ENCODE measurements around the gene MRPL22.

The MRPL22 gene

DNA sequence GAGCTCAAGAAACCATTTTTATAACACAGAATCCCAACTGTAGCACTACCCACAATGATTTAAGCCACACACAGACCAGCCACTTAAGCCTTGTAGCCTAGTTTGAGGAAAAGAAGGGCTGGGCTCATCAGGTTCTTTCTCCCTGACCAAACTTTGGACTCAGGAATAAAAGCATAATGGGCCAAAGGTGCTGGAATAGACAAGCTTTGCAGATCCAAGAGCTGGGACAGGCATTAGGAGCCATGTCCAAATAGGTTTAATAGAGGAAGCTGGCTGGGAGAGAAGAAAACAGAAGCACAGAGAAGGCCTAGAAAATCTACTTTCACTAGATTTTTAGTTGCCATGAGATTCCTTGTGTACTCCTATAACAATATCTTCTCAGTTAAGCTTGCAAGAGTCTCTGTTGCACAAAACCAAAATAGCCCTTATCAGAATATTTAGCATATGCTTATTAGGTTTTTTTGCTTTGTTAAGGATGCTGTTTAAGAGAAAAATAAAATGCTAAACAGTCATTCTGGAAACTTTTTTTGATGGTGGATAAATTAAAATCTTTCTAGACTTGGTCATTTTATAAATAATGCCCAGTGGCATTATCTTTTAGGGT, 44.2 kb upstream of the MRPL22 start:
- no peak overlapping the region for H3K4me2 ChIP-seq (ENCODE audit: low read length)
- no peak overlapping the region for H3K9ac ChIP-seq (ENCODE audit: low read length)
- no peaks in the 10 kb centered on the region for H3K27me3 ChIP-seq (ENCODE audit: low read depth, low read length)
- H3K79me2 ChIP-seq (ENCODE audit: low read length): no peaks in the 10 kb centered on the region
- no peak overlapping the region for H2AFZ ChIP-seq (ENCODE audit: low read depth, low read length)
- H3K4me1 ChIP-seq (ENCODE audit: low read length): no peaks in the 10 kb centered on the region
- no peak overlapping the region for H3K27ac ChIP-seq (ENCODE audit: low read length)
- H4K20me1 ChIP-seq (ENCODE audit: insufficient read depth, low read length): no peaks in the 10 kb centered on the region
- H3K9me3 ChIP-seq (ENCODE audit: insufficient read depth, low read length): no peaks in the 10 kb centered on the region
- no peak overlapping the region for H3K4me3 ChIP-seq (ENCODE audit: low read length)
- no peak for TF ChIP-seq EZH2phosphoT487 (IDR thresholded peaks at IDR 0.05; ENCODE audit: low read depth)
- TF ChIP-seq CTCF (IDR thresholded peaks at IDR 0.05; ENCODE audit: low read depth, low read length): no peak
- H3K36me3 ChIP-seq (replicated peaks; ENCODE audit: low read depth, low read length): peaks cover 46% of the 10 kb centered on the region

DNA sequence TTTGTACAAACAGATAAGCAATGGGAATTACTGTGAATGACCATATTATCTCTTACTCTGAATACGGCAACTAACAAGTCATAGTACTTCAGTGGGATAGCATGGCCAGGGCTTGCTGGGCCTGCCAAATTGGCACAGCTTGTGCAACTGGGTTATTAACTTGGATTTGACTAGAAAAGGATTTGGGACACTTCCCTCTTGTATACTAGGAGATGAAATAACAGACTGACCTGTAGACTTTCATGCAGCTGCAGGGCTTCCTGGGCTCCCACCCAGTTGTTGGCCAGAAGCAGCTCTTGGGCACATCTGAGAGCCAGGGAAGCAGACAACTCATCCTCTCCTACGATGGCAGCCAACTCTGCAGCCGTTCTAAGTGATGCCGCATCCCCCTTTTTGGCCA, 42.7 kb upstream of the MRPL22 start:
- no peak overlapping the region for H2AFZ ChIP-seq (ENCODE audit: low read depth, low read length)
- no peak overlapping the region for H3K4me2 ChIP-seq (ENCODE audit: low read length)
- peaks cover 44% of the 10 kb centered on the region for H3K36me3 ChIP-seq (replicated peaks; ENCODE audit: low read depth, low read length)
- H4K20me1 ChIP-seq (ENCODE audit: insufficient read depth, low read length): no peaks in the 10 kb centered on the region
- no peaks in the 10 kb centered on the region for H3K79me2 ChIP-seq (ENCODE audit: low read length)
- TF ChIP-seq EZH2phosphoT487 (IDR thresholded peaks at IDR 0.05; ENCODE audit: low read depth) (no peak), CTCF (IDR thresholded peaks at IDR 0.05; ENCODE audit: low read depth, low read length) (no peak)
- no peak overlapping the region for H3K4me3 ChIP-seq (ENCODE audit: low read length)
- no peak overlapping the region for H3K27ac ChIP-seq (ENCODE audit: low read length)
- H3K9me3 ChIP-seq (ENCODE audit: insufficient read depth, low read length): no peaks in the 10 kb centered on the region
- no peak overlapping the region for H3K9ac ChIP-seq (ENCODE audit: low read length)
- no peaks in the 10 kb centered on the region for H3K4me1 ChIP-seq (ENCODE audit: low read length)
- no peaks in the 10 kb centered on the region for H3K27me3 ChIP-seq (ENCODE audit: low read depth, low read length)

DNA sequence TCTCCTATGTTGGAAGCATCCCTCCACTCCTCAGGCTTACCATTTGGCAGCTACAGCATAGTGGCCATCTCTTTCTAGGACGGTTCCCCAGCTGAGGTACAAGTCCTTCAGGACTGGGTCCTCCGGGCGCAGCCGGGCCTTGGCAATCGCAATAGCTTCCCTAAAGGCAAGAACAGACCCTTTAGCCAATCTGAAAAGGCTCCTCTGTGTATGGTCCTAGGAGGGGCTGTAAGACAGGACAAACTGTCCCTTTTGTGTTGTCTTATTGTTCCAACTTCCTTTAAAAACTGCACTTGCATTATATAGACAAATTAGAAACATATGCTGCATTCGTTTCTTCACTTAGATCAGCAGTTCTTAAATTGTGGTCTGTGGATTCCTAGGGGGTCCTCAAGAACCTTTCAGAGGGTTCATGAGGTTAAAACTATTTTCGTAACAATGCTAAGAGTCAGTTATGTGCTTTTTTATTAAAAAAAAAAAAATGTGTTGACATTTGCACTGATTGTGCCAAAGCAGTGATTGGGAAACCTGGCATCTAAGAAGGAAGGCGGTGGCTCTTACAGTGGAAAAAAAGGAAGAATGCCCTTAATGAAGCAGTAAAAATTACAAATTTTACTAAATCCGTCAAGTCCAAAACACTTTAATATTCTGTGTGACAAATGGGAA, 41.6 kb upstream of the MRPL22 start:
- Histone ChIP-seq H3K4me1 (ENCODE audit: low read length) (no peaks in the 10 kb centered on the region), H3K9me3 (ENCODE audit: insufficient read depth, low read length) (no peaks in the 10 kb centered on the region), H3K36me3 (replicated peaks; ENCODE audit: low read depth, low read length) (peaks cover 44% of the 10 kb centered on the region), H3K27me3 (ENCODE audit: low read depth, low read length) (no peaks in the 10 kb centered on the region), H4K20me1 (ENCODE audit: insufficient read depth, low read length) (no peaks in the 10 kb centered on the region), H3K4me2 (ENCODE audit: low read length) (no peak overlapping the region), H3K79me2 (ENCODE audit: low read length) (no peaks in the 10 kb centered on the region), H2AFZ (ENCODE audit: low read depth, low read length) (no peak overlapping the region), H3K9ac (ENCODE audit: low read length) (no peak overlapping the region), H3K4me3 (ENCODE audit: low read length) (no peak overlapping the region), H3K27ac (ENCODE audit: low read length) (no peak overlapping the region)
- TF ChIP-seq CTCF (IDR thresholded peaks at IDR 0.05; ENCODE audit: low read depth, low read length): no peak

DNA sequence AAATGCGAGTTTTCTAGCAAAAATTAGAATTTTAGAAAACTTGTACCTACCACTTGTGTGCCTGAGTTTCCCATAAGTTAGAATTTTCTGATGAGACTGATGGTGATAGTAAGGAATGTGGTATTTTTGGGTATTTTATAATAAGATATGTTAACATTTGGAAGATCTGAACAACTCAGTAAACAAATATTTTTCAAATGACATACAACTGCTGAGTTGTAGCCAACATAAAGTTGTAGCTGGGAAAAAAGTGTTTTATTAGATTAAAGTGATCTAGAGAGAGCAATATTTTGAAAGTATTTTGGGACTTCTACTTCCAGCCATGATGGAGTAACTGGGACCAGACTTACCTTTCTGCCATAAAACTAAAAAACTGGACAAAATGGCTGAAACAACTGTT, 40.8 kb upstream of the MRPL22 start:
- Histone ChIP-seq H3K27ac (ENCODE audit: low read length) (no peak overlapping the region), H3K4me1 (ENCODE audit: low read length) (no peaks in the 10 kb centered on the region), H3K9me3 (ENCODE audit: insufficient read depth, low read length) (no peaks in the 10 kb centered on the region), H3K4me3 (ENCODE audit: low read length) (no peak overlapping the region), H3K9ac (ENCODE audit: low read length) (no peak overlapping the region), H3K4me2 (ENCODE audit: low read length) (no peak overlapping the region), H4K20me1 (ENCODE audit: insufficient read depth, low read length) (no peaks in the 10 kb centered on the region), H3K27me3 (ENCODE audit: low read depth, low read length) (no peaks in the 10 kb centered on the region), H3K79me2 (ENCODE audit: low read length) (no peaks in the 10 kb centered on the region), H2AFZ (ENCODE audit: low read depth, low read length) (no peak overlapping the region), H3K36me3 (replicated peaks; ENCODE audit: low read depth, low read length) (peaks cover 44% of the 10 kb centered on the region)
- TF ChIP-seq EZH2phosphoT487 (IDR thresholded peaks at IDR 0.05; ENCODE audit: low read depth) (no peak), CTCF (IDR thresholded peaks at IDR 0.05; ENCODE audit: low read depth, low read length) (no peak)

All from OCI-LY3 (cell line).